Panc1 (cell line): ENCODE results near the gene FGL2.

Experiments used
- POLR2AphosphoS5 ChIP-seq: IDR thresholded peaks from 2 replicates; pipeline ENCODE4 v1.6.1; 2012; ENCODE audit warnings: mild to moderate bottlenecking, low read depth, low read length, moderate library complexity
- TCF7L2 ChIP-seq: IDR thresholded peaks from 2 replicates; pipeline ENCODE4 v1.6.1; 2011; ENCODE audit warnings: mild to moderate bottlenecking, low read depth, low read length, inconsistent platforms
- TF ChIP-seq, protein P1 (sequence below): fragments of 450-650 bp; IDR thresholded peaks from 2 replicates; pipeline ENCODE4 v1.5.1; 2017; ENCODE audit warnings: mild to moderate bottlenecking

DNA sequence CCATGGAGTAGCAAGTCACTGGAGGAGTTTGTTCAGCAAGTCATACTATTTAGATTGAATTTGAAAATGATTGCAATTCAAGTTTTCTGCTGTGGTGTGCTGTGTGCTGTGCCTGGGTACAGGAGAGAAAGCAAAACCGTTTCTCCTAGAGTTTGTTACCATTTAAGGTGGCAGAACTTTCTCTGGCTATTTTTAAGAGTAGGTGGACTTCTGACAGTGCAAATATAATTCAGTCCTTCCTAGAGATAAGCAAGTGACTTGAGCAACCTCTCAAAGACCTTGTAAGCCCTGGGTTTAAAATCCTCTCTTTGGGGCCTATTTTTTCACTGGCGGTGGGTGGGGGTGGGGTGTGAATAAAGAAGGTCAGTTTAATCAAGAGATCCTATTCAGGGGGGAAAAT, 42.9 kb upstream of the FGL2 start:
- TF ChIP-seq, protein P1, sequence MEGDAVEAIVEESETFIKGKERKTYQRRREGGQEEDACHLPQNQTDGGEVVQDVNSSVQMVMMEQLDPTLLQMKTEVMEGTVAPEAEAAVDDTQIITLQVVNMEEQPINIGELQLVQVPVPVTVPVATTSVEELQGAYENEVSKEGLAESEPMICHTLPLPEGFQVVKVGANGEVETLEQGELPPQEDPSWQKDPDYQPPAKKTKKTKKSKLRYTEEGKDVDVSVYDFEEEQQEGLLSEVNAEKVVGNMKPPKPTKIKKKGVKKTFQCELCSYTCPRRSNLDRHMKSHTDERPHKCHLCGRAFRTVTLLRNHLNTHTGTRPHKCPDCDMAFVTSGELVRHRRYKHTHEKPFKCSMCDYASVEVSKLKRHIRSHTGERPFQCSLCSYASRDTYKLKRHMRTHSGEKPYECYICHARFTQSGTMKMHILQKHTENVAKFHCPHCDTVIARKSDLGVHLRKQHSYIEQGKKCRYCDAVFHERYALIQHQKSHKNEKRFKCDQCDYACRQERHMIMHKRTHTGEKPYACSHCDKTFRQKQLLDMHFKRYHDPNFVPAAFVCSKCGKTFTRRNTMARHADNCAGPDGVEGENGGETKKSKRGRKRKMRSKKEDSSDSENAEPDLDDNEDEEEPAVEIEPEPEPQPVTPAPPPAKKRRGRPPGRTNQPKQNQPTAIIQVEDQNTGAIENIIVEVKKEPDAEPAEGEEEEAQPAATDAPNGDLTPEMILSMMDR: no peak
- TF ChIP-seq POLR2AphosphoS5: no peak
- TF ChIP-seq TCF7L2: no peak
